Amniotic stem cell (primary cell): Measurements from ENCODE around the gene CSF2RB.

Experiments used
- DNase-seq: peaks from one replicate; lab custom pipeline; 2025; lab: John Stamatoyannopoulos, UW

CSF2RB gene

DNA sequence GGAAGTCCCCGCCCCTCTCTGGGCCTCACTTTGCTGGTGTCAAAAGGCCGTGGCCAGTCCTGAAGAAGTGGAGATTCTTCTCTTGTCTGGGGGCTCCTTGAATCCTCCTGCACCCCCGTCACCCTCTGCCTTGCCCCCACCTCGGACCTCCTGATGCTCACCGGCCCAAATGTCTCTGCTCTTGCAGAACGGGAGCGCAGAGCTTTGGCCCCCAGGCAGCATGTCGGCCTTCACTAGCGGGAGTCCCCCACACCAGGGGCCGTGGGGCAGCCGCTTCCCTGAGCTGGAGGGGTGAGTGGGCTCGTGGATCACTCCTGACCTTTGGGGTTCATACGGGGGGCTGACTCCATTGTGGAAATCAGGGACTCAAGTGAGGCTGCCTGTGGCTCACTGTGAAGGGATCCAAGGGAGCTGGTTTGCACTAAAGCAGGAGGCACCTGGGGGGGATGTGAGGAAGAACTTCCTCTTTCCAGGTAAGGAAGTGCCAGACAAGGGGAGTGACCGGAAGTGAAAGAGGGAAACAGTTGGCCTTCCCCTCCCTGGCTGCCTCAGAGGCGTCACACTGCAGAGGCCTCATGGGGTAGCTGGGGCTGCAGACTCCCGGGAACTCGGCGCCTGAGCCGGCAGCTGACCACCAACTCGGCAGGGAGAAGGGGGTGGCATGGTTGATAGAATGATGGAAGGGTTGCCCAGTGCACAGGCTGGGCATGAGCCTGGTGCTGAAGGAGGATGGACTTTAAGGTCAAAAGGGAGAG lies 23.1 kb downstream of the CSF2RB start:
- no peak for DNase-seq

DNA sequence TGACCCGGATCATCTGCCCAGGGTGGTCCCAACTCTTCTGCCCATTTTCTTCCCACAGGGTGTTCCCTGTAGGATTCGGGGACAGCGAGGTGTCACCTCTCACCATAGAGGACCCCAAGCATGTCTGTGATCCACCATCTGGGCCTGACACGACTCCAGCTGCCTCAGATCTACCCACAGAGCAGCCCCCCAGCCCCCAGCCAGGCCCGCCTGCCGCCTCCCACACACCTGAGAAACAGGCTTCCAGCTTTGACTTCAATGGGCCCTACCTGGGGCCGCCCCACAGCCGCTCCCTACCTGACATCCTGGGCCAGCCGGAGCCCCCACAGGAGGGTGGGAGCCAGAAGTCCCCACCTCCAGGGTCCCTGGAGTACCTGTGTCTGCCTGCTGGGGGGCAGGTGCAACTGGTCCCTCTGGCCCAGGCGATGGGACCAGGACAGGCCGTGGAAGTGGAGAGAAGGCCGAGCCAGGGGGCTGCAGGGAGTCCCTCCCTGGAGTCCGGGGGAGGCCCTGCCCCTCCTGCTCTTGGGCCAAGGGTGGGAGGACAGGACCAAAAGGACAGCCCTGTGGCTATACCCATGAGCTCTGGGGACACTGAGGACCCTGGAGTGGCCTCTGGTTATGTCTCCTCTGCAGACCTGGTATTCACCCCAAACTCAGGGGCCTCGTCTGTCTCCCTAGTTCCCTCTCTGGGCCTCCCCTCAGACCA lies 24.0 kb downstream of the CSF2RB start:
- DNase-seq, result no peak

- no peak for DNase-seq
Measured at GRCh38 chr22:36938028-36938425, 24.6 kb downstream of the CSF2RB start.

DNA sequence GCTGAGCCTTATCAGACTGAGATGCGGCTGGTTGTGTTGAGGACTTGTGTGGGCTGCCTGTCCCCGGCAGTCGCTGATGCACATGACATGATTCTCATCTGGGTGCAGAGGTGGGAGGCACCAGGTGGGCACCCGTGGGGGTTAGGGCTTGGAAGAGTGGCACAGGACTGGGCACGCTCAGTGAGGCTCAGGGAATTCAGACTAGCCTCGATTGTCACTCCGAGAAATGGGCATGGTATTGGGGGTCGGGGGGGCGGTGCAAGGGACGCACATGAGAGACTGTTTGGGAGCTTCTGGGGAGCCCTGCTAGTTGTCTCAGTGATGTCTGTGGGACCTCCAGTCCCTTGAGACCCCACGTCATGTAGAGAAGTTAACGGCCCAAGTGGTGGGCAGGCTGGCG lies 25.5 kb downstream of the CSF2RB start:
- DNase-seq, result no peak

- DNase-seq, result no peak
Measured at GRCh38 chr22:36940676-36941075, 27.2 kb downstream of the CSF2RB start.

- DNase-seq, result no peak
Measured at GRCh38 chr22:36942556-36942955, 29.1 kb downstream of the CSF2RB start.

DNA sequence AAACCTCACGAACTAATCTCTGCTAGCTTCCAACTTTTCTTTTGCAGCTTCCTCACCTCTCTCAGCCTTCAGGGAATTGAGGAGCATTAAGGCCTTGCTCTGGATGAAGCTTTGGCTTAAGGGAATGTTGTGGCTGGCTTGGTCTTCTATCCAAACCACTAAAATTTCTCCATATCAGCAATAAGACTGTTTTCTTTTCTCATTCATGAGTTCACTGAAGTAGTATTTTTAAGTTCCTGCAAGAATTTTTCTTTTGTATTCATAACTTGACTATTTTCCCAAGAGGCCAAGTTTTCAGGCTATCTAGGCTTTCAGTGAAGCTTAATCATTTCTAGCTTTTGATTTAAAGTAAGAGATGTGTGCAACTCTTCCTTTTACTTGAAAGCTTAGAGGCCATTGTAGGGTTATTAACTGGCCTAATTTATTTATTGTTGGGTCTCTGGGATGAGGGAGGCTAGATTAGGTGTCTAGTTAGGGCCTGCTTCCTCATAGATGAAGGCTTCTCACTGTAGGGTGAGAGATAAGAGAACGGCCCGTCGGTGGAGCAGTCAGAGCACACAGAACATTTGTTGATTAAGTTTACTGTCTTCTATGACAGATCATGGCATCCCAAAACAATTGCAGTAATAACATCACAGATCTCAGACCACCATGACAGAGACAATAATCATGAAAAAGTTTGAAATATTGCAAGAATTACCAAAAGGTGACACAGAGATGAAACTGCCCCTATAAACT lies 33.2 kb downstream of the CSF2RB start:
- DNase-seq, result no peak

GRCh38 chr22:36948273-36949225 lies 35.1 kb downstream of the CSF2RB start:
- no peak for DNase-seq

- DNase-seq, result no peak
Measured at GRCh38 chr22:36950797-36951590, 37.6 kb downstream of the CSF2RB start.

GRCh38 chr22:36951746-36952145 lies 38.3 kb downstream of the CSF2RB start:
- no peak for DNase-seq

GRCh38 chr22:36953239-36954080 lies 40.0 kb downstream of the CSF2RB start:
- no peak for DNase-seq

GRCh38 chr22:36954251-36955014 lies 41.0 kb downstream of the CSF2RB start:
- DNase-seq, result no peak

- DNase-seq, result no peak
Measured at GRCh38 chr22:36955691-36956090, 42.3 kb downstream of the CSF2RB start.

DNA sequence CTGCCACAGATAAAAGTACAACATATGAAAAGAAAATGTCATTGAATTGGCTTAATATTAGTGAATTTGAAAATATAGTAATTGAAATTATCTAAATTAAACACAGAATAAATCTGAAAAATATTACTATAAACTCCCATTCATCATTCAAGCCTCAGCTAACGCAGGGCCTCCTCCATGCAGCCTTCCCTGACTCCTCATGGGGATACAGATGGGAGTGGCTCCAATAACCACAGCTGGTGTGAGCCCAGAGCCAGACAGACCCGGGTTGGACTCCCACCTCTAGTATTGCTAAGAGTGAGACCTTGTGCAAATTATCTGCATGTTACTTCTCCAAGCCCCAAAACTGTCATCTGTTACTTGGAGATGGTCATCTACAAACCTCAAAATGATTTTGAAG lies 44.9 kb downstream of the CSF2RB start:
- DNase-seq, result no peak

DNA sequence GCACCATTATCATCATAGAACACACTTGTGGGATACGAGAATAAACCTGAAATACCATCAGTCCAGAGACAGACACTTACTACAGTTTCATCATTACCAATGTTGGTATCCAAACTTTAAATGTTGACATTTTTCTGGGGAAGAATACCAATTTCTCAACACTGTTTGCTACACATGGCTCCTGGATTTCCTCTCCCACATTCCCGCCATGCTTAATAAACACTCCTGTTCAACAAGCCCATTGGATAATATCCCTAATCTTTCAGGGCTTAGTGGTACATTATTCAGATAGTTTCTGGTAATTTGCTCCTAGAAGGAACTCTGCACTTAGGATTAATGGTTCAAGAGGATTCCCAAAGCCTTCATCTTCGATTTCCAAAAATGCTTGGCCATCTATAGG lies 48.2 kb downstream of the CSF2RB start:
- DNase-seq, result no peak

DNA sequence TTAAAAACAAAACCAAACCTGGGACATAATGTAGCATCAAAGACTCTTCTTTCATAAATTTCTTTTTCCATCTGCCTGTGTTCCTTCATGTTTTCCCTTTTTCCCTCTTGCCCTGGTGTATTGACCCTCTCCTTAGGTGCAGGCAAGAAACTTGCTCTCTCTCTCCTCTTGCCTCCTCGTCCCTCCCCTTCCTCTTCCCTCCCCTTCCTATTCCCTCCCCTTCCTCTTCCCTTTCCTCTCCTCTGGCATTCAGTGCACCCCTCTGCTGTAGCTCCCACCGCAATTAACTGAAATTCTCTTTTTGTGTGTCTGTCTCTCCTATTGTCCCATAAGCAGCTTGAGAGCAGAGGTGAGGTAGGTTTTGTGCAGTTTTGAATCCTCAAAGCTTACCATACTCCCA lies 49.9 kb downstream of the CSF2RB start:
- no peak for DNase-seq

- DNase-seq, result no peak
Measured at GRCh38 chr22:36964106-36964505, 50.7 kb downstream of the CSF2RB start.

GRCh38 chr22:36965696-36966095 lies 52.3 kb downstream of the CSF2RB start:
- DNase-seq, result no peak

DNA sequence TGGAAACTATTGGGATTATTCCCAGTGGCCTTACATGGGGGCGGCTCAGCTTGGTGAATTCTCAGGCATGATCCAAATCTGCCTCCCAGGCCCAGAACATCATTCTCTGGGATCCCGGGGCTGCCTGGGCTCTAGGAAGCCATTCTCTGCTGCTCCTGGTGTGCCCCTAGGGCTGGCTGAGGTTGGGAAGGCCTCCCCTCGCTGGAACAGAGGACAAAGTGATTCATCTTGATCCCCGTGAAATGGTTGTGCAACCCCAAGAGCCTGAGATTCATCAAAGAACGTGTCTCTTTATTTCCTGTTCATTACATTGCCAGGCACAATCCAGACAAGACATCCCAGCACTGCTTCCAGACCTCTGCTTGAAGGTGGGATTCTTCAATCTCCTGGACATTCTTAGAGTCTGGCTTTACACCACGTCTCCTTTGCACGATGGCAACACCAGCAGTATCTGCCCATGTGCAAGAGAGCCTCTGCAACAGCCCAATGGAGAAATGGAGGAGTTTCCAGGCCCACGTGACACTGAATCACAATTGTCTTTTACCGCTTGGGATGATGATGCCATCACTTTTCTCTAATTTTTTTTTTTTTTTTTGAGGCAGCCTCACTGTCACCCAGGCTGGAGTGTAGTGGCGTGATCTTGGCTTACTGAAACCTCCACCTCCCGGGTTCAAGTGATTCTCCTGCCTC lies 53.6 kb downstream of the CSF2RB start:
- no peak for DNase-seq
